ENCODE data around the gene ZNF175.

DNA sequence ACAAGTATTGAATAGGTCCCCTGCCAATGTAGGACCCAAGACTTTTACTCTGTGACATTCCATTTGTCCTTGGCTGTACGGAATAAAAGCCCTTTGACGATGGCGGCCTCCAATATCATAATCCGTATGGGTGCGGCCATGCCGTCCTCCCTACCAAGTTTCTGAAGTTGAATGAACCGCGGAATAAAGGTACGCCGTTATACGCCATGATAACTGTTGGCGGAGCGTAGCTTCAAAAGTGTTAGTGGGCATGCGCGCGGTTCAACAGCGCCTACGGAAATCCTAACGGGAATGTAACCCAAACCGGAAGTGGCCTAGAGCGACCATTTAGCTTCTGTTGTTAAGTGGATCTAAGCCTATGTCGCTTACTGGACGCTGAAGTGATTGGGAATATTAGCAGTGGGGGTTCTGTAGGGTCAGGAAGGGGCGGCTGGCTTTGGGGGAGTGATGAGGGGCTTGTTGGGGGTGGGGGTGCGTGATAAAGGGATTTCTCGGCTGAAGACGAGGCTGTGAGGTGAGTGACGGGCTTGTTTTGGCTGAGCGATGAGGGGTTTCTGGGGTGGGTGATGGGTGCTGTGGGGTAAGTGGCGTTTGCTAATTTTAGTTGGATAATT, at the start of gene ZNF175:
- no peak for TF ChIP-seq EZH2 (IDR thresholded peaks at IDR 0.05)
- no peak for TF ChIP-seq CTCF (IDR thresholded peaks at IDR 0.05)
- no peak for TF ChIP-seq EZH2phosphoT487 (IDR thresholded peaks at IDR 0.05)
